IPS-20b (cell line): ENCODE measurements around the gene SLC8A3.

Source experiments
- H3K27ac ChIP-seq: one replicate; pipeline ENCODE4 v1.5.1; 2013; ENCODE audit warnings: low read length
- H3K27me3 ChIP-seq: 2 replicates; pipeline ENCODE4 v1.6.1; 2013; ENCODE audit warnings: mild to moderate bottlenecking, low read length, inconsistent platforms; ENCODE audit not compliant: insufficient read depth
- H3K36me3 ChIP-seq: 2 replicates; pipeline ENCODE4 v1.6.1; 2013; ENCODE audit warnings: low read depth, mild to moderate bottlenecking, inconsistent platforms, low read length, moderate library complexity; ENCODE audit not compliant: insufficient read depth
- H3K4me1 ChIP-seq: 2 replicates; pipeline ENCODE4 v1.6.1; 2013; ENCODE audit warnings: mild to moderate bottlenecking, control low read depth, inconsistent platforms, low read length, moderate library complexity; ENCODE audit not compliant: insufficient read depth
- H3K4me3 ChIP-seq: 2 replicates; pipeline ENCODE4 v1.5.1; 2013; ENCODE audit warnings: mild to moderate bottlenecking, low read length, inconsistent platforms
- H3K9ac ChIP-seq: 2 replicates; pipeline ENCODE4 v1.6.1; 2013; ENCODE audit warnings: low read depth, mild to moderate bottlenecking, inconsistent platforms, low read length, moderate library complexity
- H3K9me3 ChIP-seq: 2 replicates; pipeline ENCODE4 v1.6.1; 2013; ENCODE audit warnings: mild to moderate bottlenecking, low read depth, low read length, inconsistent platforms; ENCODE audit not compliant: insufficient read depth

Gene SLC8A3

DNA sequence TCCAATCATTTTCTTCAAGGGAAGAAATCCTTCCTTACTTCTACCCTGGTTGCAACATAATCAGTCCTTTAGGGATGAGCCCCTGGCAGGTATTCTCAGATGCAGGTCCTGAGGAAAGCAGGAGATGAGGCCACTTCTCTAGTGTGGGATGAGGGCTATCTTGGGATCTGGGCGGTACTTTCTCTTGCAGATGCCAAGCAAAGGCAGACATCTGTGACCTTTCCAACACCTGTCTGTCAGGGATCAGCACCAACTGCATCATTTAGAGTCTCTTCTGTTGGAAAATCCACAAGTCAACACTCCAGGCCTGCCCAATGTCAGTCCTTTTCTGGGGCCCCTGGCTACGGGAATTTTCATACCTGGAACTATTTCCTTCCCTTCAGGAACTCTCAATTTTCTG is 129.2 kb downstream of the SLC8A3 start:
- H3K27ac ChIP-seq: no peak overlapping the region
- no peak overlapping the region for H3K9ac ChIP-seq
- H3K4me1 ChIP-seq: peaks cover under 1% of the 10 kb centered on the region; the same call in 1 of the 2 replicates
- no peaks in the 10 kb centered on the region for H3K36me3 ChIP-seq
- H3K9me3 ChIP-seq: no peaks in the 10 kb centered on the region
- no peak overlapping the region for H3K4me3 ChIP-seq
- H3K27me3 ChIP-seq: no peaks in the 10 kb centered on the region

DNA sequence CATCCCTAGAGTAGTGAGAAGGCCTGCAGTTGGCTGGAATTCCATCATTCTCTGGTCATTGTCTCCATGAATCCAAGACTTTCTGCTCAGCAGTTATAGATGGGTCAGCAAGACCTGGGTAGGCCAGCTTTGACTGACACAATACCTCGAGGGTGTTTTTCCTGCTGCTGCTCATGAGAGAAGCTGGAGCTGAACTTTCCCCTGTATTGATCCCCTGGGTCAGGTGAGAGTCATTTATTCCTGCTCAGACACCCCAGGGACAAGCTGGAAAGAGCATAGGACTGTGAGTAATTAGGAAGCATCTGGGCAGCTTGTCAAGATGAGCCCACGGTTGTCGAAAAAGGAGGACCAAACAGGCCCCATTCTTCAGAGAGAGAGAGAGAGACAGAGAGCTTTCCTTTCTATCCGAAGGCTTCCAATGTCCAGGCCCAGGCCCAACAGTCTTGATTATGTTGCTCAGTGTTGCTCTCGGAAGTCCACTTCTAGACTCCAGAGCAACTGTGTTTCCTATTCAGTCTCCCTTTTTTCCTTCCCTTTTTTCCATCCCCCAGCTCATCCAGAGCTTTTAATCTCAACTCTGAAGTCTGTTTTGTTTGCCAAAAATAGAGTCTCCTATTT is 131.1 kb downstream of the SLC8A3 start:
- H3K9me3 ChIP-seq: no peaks in the 10 kb centered on the region
- no peak overlapping the region for H3K4me3 ChIP-seq
- no peaks in the 10 kb centered on the region for H3K36me3 ChIP-seq
- no peaks in the 10 kb centered on the region for H3K27me3 ChIP-seq
- no peak overlapping the region for H3K27ac ChIP-seq
- H3K9ac ChIP-seq: no peak overlapping the region
- H3K4me1 ChIP-seq: peaks cover 5% of the 10 kb centered on the region; the same call in 1 of the 2 replicates

DNA sequence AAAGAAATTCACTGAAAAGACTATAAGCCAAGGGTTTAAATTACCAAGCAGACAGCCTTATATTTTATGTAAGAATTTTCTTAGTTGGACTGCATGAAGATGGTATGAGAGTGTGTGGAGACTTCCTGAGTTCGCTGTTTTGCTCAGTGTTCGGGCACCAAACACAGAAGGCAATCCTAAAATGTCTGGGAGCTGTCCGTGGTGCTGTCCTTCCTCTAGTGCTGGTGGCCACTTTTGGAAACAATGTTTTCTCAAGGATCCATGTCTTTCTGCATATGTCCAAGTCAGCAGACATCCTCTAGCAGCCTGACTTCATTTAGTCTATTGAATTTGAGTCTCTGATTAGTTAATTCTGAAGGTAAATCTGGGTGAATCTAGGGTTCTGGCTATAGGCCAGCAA is 135.8 kb downstream of the SLC8A3 start:
- H3K9ac ChIP-seq: no peak overlapping the region
- H3K9me3 ChIP-seq: no peaks in the 10 kb centered on the region
- peaks cover 5% of the 10 kb centered on the region; the same call in 1 of the 2 replicates for H3K4me1 ChIP-seq
- H3K36me3 ChIP-seq: no peaks in the 10 kb centered on the region
- no peak overlapping the region for H3K4me3 ChIP-seq
- no peak overlapping the region for H3K27ac ChIP-seq
- H3K27me3 ChIP-seq: no peaks in the 10 kb centered on the region; the same call in 1 of the 2 replicates

DNA sequence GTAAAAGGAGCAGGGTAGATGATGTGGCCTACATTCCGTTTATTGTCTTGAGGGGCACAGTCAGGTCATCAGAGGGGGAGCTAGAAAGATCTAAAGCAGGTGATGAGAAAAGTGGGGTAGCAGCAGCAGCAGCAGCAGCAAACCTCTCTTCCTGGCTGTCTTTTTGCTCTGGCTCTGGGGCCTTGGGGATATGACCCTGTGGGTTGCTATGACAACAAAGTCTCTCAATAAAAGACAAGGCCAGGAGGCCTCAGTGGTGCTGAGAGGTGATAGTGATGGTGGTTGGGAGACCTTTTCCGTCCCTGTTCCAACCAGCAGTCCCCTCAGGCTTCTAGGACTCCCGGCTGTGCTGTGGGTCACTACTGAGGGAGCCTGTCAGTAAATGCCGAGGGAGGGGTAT is 138.6 kb downstream of the SLC8A3 start:
- Histone ChIP-seq H3K4me1 (peaks cover 5% of the 10 kb centered on the region; the same call in 1 of the 2 replicates), H3K9ac (no peak overlapping the region), H3K9me3 (no peaks in the 10 kb centered on the region), H3K27me3 (peaks cover 15% of the 10 kb centered on the region), H3K4me3 (no peak overlapping the region), H3K36me3 (no peaks in the 10 kb centered on the region), H3K27ac (no peak overlapping the region)

DNA sequence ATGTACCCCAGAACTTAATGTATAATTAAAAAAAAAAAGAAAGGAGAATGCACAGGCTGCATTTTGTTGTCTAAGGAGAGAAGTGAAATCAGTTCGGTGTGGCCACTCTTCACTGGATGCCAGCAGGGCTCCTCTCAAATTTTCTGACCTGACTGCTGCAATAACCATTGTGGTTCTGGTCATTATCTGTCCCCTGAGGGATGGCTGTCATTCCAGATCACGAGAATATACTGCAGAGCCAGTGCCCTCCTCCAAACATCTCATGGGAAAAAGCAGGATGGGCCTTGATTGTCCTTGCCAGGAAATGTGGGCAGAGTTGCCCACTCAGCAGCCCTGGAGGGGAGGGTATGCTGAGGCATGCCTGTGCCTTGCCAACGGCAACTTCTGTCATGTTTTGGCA is 139.1 kb downstream of the SLC8A3 start:
- H3K4me3 ChIP-seq: no peak overlapping the region

DNA sequence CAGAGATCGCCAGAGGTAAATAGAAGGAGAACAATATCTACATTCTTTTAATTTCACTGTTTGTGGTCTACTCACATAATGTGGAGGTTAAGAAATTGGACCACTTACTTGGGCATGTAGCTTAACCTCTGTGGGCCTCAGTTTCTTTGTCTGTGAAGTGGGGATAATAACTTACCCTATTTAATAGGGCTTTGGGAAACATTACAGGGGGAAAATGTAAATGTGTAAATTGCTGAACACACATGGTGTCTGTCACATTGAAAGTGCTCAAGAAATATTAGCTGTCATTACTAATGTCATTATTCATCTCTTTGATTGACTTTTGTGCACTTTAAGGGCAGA is 140.5 kb downstream of the SLC8A3 start:
- H3K4me1 ChIP-seq: no peaks in the 10 kb centered on the region
- H3K9me3 ChIP-seq: no peaks in the 10 kb centered on the region
- peaks cover 22% of the 10 kb centered on the region for H3K27me3 ChIP-seq
- no peak overlapping the region for H3K4me3 ChIP-seq
- H3K27ac ChIP-seq: no peak overlapping the region
- no peak overlapping the region for H3K9ac ChIP-seq
- no peaks in the 10 kb centered on the region for H3K36me3 ChIP-seq

More for the DNA sequence above, 139.1 kb downstream of the SLC8A3 start:
- Histone ChIP-seq H3K4me1 (peaks cover 5% of the 10 kb centered on the region; the same call in 1 of the 2 replicates), H3K27me3 (peaks cover 21% of the 10 kb centered on the region), H3K27ac (no peak overlapping the region), H3K36me3 (no peaks in the 10 kb centered on the region), H3K9ac (no peak overlapping the region), H3K9me3 (no peaks in the 10 kb centered on the region)

DNA sequence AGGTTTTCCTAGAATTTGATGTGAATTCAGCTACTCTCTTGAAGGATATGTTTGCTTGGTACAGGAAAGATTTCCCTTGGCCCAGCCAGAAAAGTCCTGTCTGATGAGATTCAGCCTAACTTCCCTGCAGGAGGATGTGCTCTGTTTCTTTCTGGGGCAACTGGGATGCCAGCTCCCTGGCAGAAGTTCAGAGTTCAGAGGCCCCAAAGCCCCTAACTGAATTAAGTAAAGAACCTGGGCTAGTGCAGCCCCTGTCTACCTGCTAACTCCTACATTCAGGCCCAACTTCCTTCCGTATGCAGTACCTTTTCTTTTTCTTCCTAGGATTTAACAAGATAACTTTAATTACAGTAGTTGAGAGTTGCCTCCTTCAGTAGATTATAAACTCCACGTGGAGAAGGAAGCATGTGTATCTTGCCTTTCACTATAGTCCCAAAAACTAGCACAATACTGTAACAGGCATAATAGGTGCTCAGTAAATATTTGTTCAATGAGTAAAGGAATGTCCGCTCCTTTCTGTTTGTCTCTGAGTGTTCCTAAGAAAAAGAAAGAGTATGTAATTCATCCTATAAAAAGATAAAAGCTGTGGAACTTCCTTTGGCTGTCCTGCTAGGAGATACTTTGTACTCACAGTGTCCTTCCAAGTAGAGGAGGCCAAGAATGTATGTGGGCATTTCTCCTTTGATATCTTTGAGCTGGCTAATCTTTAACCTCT is 141.0 kb downstream of the SLC8A3 start:
- Histone ChIP-seq H3K27ac (no peak overlapping the region), H3K9me3 (no peaks in the 10 kb centered on the region), H3K4me1 (no peaks in the 10 kb centered on the region), H3K9ac (no peak overlapping the region), H3K4me3 (no peak overlapping the region), H3K36me3 (no peaks in the 10 kb centered on the region), H3K27me3 (peaks cover 22% of the 10 kb centered on the region)

DNA sequence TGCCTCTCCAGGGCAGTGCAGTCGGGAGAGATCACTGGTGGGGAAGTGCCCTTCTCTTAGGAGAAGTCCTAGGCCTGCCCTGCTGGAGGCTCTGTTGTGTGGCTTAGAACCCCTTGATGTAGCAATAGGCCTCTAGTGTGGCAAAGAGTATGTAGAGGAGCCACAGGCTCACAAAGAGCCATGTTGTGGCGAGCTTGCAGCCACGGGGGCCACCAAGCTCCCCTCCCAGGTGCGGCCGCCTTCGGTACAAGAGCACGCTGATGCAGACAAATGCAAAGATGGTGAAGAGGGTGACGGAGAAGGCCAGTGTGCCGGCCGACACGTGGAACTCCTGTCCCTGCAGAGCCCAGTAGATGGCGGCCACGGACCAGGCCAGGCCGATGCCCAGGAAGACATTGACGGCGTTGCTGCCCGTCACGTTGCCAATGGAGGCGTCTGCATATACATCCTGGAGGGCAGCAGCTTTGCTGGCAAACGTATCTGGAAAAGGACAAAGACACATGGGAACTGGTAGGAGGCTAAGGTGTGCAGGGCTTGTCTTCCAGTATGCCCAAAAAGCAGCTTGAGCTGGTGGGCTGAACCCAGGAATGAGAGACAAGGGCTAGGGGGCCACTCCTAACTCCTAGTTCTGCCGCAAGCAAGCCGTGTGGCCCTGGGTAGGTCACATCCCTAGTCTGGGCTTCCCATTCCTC is 142.8 kb downstream of the SLC8A3 start:
- H3K36me3 ChIP-seq: no peaks in the 10 kb centered on the region
- H3K4me3 ChIP-seq: no peak overlapping the region
- H3K27me3 ChIP-seq: peaks cover 25% of the 10 kb centered on the region
- H3K9ac ChIP-seq: no peak overlapping the region
- H3K27ac ChIP-seq: no peak overlapping the region
- H3K4me1 ChIP-seq: no peaks in the 10 kb centered on the region
- H3K9me3 ChIP-seq: no peaks in the 10 kb centered on the region

DNA sequence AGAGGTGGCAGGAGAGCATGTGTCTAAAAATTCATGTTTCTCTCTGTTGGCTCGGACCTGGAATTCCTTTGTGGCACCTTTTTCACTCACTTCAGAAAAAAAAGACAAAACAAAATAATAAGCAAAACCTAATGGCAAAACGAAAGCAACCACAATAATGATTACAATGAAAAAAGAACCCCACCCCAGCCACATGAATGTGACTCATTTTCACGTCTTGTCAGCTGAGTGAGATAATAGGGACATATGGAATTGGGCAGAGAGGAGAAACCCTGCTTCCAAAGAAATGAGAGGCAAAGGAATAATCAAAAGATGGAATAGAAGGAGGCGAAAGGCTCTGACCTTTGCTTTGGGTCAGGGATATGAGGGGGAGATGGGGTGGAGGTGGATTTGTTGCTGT is 143.4 kb downstream of the SLC8A3 start:
- Histone ChIP-seq H3K27ac (no peak overlapping the region), H3K4me1 (no peaks in the 10 kb centered on the region), H3K9ac (no peak overlapping the region), H3K4me3 (no peak overlapping the region), H3K9me3 (no peaks in the 10 kb centered on the region), H3K36me3 (no peaks in the 10 kb centered on the region), H3K27me3 (peaks cover 25% of the 10 kb centered on the region)

DNA sequence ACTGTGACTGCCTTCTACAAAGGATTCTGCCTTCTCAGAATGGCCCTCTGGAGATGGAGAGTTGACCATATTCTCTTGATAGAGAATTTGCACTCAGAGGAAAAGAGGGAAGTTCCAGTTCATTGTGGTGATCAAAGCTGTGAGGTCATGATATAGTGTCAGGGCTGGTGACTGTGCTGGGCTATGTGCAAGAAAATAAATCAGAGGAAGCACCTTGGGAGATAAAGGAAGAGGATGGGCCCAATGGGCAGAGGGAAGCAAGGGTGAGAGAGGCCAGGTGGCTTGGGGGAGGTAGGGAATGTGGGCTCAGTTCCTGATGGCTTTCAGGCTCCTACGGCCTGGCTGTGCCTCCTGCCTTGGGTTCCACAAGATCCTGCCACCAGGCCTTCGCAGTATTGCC is 145.8 kb downstream of the SLC8A3 start:
- no peaks in the 10 kb centered on the region for H3K9me3 ChIP-seq
- peaks cover 25% of the 10 kb centered on the region for H3K27me3 ChIP-seq
- H3K27ac ChIP-seq: no peak overlapping the region
- no peaks in the 10 kb centered on the region for H3K4me1 ChIP-seq
- H3K4me3 ChIP-seq: no peak overlapping the region
- H3K36me3 ChIP-seq: no peaks in the 10 kb centered on the region
- no peak overlapping the region for H3K9ac ChIP-seq

DNA sequence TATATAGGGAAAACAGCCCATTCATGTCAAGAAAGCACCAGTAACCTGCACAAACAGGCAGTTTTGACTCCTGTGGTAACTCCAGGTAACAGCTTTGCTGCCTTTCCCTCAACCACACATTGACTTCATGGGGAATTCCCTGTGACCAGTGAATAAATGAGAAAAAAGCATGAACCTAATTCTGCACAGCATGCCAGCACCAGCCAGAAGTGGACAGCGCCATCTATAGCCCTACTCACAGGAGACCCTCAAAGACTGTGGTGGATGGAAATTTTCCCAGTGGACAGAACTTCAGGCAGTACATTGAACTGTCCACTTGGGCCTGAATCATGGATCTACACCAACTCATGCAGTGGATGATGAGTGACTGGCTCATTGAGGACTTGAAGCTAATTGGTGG is 152.1 kb downstream of the SLC8A3 start:
- H3K27me3 ChIP-seq: no peaks in the 10 kb centered on the region
- H3K4me1 ChIP-seq: peaks cover 13% of the 10 kb centered on the region
- H3K4me3 ChIP-seq: no peak overlapping the region
- no peak overlapping the region for H3K27ac ChIP-seq
- H3K9ac ChIP-seq: no peak overlapping the region
- no peaks in the 10 kb centered on the region for H3K36me3 ChIP-seq
- no peaks in the 10 kb centered on the region for H3K9me3 ChIP-seq

DNA sequence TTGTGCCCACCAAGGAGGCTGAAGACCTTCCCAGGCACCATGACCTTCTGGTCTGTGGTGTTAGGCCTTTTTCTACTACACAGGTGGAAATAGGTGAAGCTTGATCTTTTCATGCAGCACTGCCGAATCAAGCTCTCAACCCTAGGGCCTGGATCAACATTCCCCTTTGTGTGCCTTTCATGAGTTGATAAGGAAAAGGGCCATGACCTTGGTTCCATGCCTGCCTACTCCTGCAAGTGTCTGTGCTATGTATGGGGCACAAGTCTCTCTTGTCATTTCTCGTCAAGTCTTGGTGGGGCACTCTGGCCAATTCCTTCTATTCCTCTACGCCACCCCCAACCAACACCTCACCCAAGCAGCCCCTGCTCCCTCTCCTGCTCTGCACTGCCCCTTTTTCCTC is 154.5 kb downstream of the SLC8A3 start:
- Histone ChIP-seq H3K4me3 (no peak overlapping the region), H3K36me3 (no peaks in the 10 kb centered on the region), H3K9me3 (no peaks in the 10 kb centered on the region), H3K27ac (no peak overlapping the region), H3K27me3 (no peaks in the 10 kb centered on the region), H3K4me1 (peaks cover 13% of the 10 kb centered on the region), H3K9ac (no peak overlapping the region)
